Right atrium auricular region (tissue), 2 donors: ENCODE data around the gene NOTCH3. TPM values are rescaled to one million over a fixed set of nuclear protein-coding genes. Genes with fewer than 3 reads are reported as not detected.

Experiments
- DNase-seq: peaks from one replicate; pipeline ENCODE4 v3.0.0-alpha.2; 2019; ENCODE audit warnings: low spot score
- H3K27ac ChIP-seq, 2 donors: fragments of 200-600 bp; sonication (generic); 1 replicate in 1 of 2; 2 replicates in 1 of 2; pipeline ENCODE4 v1.5.1; 2016 to 2019
- H3K27me3 ChIP-seq, 2 donors: fragments of 200-600 bp; sonication (generic); one replicate each; pipeline versions ENCODE4 v1.5.1 to v1.6.0; 2017 to 2019
- H3K36me3 ChIP-seq: fragments of 200-600 bp; sonication (generic); one replicate; pipeline ENCODE4 v1.5.1; 2016
- H3K4me1 ChIP-seq, 2 donors: fragments of 200-600 bp; sonication (generic); one replicate each; pipeline versions ENCODE4 v1.5.1 to v1.6.0; 2017 to 2019
- H3K4me3 ChIP-seq, 2 donors: fragments of 200-600 bp; sonication (generic); 1 replicate in 1 of 2; 2 replicates in 1 of 2; pipeline ENCODE4 v1.5.1; 2017 to 2019; ENCODE audit warnings: mild to moderate bottlenecking in 1 of 2, moderate library complexity in 1 of 2
- H3K9me3 ChIP-seq, 2 donors: fragments of 200-600 bp; sonication (generic); one replicate each; pipeline ENCODE4 v1.5.1; 2019
- CTCF ChIP-seq, 2 donors: fragments of 200-600 bp; sonication (generic); IDR thresholded peaks; one replicate each; pipeline ENCODE4 v1.5.1; 2019; ENCODE audit warnings: antibody characterized with exemption in 2 of 2
- total RNA-seq, 2 donors: library from RNA; depleted of rRNA; stranded (reverse); fragments of >200 nt; gene quantifications; one replicate each; pipeline ENCODE4 v1.1.0, GENCODE V29; 2016

Gene NOTCH3
- total RNA-seq, 2 donors from 2014 or later: 16.8 to 34.2 TPM

- Histone ChIP-seq H3K4me3 (peak overlapping the region in 1 of 2 donors; percentile 33), H3K36me3 (no peaks in the 10 kb centered on the region), H3K9me3 (no peaks in the 10 kb centered on the region), H3K27ac (no peak overlapping the region), H3K27me3 (no peaks in the 10 kb centered on the region), H3K4me1 (peaks cover 0 to 9% of the 10 kb centered on the region in 2 donors)
- peak; percentile 96 to 98 for TF ChIP-seq CTCF (IDR thresholded peaks at IDR 0.05)
- DNase-seq: peak; percentile 69
Observed at GRCh38 chr19:15177269-15178116, 23.3 kb downstream of the NOTCH3 start.

GRCh38 chr19:15175609-15176008 is 25.2 kb downstream of the NOTCH3 start:
- Histone ChIP-seq H3K36me3 (no peaks in the 10 kb centered on the region), H3K9me3 (no peaks in the 10 kb centered on the region), H3K27me3 (no peaks in the 10 kb centered on the region), H3K27ac (no peak overlapping the region), H3K4me1 (peaks cover 0 to 9% of the 10 kb centered on the region in 2 donors), H3K4me3 (no peak overlapping the region)
- TF ChIP-seq CTCF (IDR thresholded peaks at IDR 0.05): no peak
- no peak for DNase-seq

GRCh38 chr19:15173746-15174404 is 26.9 kb downstream of the NOTCH3 start:
- no peak for TF ChIP-seq CTCF (IDR thresholded peaks at IDR 0.05)
- H3K27me3 ChIP-seq: no peaks in the 10 kb centered on the region
- H3K27ac ChIP-seq: no peak overlapping the region
- H3K36me3 ChIP-seq: no peaks in the 10 kb centered on the region
- H3K9me3 ChIP-seq: no peaks in the 10 kb centered on the region
- peaks cover 0 to 9% of the 10 kb centered on the region in 2 donors for H3K4me1 ChIP-seq
- no peak overlapping the region for H3K4me3 ChIP-seq
- no peak for DNase-seq

GRCh38 chr19:15170345-15170744 is 30.4 kb downstream of the NOTCH3 start:
- Histone ChIP-seq H3K27me3 (no peaks in the 10 kb centered on the region), H3K27ac (no peak overlapping the region), H3K4me1 (no peaks in the 10 kb centered on the region), H3K4me3 (no peak overlapping the region), H3K36me3 (no peaks in the 10 kb centered on the region), H3K9me3 (peaks cover 0 to 6% of the 10 kb centered on the region in 2 donors)
- no peak for TF ChIP-seq CTCF (IDR thresholded peaks at IDR 0.05)
- DNase-seq: no peak

GRCh38 chr19:15169541-15170285 is 31.1 kb downstream of the NOTCH3 start:
- H3K36me3 ChIP-seq: peaks cover 6% of the 10 kb centered on the region
- no peak for DNase-seq
- no peaks in the 10 kb centered on the region for H3K4me1 ChIP-seq
- H3K27me3 ChIP-seq: no peaks in the 10 kb centered on the region
- no peak for TF ChIP-seq CTCF (IDR thresholded peaks at IDR 0.05)
- no peak overlapping the region for H3K4me3 ChIP-seq
- no peak overlapping the region for H3K27ac ChIP-seq
- peaks cover 0 to 12% of the 10 kb centered on the region in 2 donors for H3K9me3 ChIP-seq
